K562 (cell line): ENCODE measurements around the gene SERPINF2. TPM values are rescaled to one million over a fixed set of nuclear protein-coding genes. Genes with fewer than 3 reads are reported as not detected.

Experiments used
- ATF6 ChIP-seq: sonication (generic); formaldehyde crosslinking; IDR thresholded peaks from 2 replicates; pipeline ENCODE4 v1.4.0; 2020; ENCODE audit warnings: mild to moderate bottlenecking, missing genetic modification reagents
- CBFA2T2 ChIP-seq: fragments of 450-650 bp; conservative IDR thresholded peaks from 2 replicates; pipeline ENCODE4 v1.6.1; 2017; ENCODE audit warnings: mild to moderate bottlenecking
- CBX5 ChIP-seq: IDR thresholded peaks from 2 replicates; pipeline ENCODE4 v1.6.1; 2014; ENCODE audit warnings: low read depth, borderline replicate concordance
- CHD4 ChIP-seq: fragments of 200-600 bp; sonication (generic); IDR thresholded peaks from 3 replicates; pipeline ENCODE4 v1.6.1; 2012; ENCODE audit warnings: low read depth, mild to moderate bottlenecking, mixed read lengths, low read length, inconsistent platforms; ENCODE audit not compliant: insufficient read depth, insufficient replicate concordance, poor library complexity, severe bottlenecking
- ETV5 ChIP-seq: sonication (generic); formaldehyde crosslinking; IDR thresholded peaks from 2 replicates; pipeline ENCODE4 v1.4.0; 2020; ENCODE audit warnings: low read depth, mild to moderate bottlenecking, missing genetic modification reagents
- FOXP1 ChIP-seq: sonication (generic); formaldehyde crosslinking; IDR thresholded peaks from 2 replicates; pipeline ENCODE4 v1.8.0; 2022; ENCODE audit warnings: mild to moderate bottlenecking, missing genetic modification reagents
- KHSRP ChIP-seq: fragments of 450-650 bp; IDR thresholded peaks from 2 replicates; pipeline ENCODE4 v1.6.1; 2017
- NCOA2 ChIP-seq, 2 experiments: fragments of 450-650 bp; IDR thresholded peaks; 2 replicates each; pipeline ENCODE4 v1.6.1; 2018; ENCODE audit warnings: mild to moderate bottlenecking in 2 of 2, moderate library complexity in 1 of 2; ENCODE audit not compliant: partially characterized antibody in 2 of 2
- POLR2AphosphoS2 ChIP-seq: IDR thresholded peaks from 2 replicates; pipeline ENCODE4 v1.6.1; 2012; ENCODE audit warnings: low read length, improper control_type of control experiment
- RNF2 ChIP-seq: sonication (generic); IDR thresholded peaks from 2 replicates; pipeline ENCODE4 v1.6.1; 2016
- SUPT5H ChIP-seq: fragments of 450-650 bp; IDR thresholded peaks from 2 replicates; pipeline ENCODE4 v1.6.1; 2016
- TEAD1 ChIP-seq, 2 experiments: fragments of 450-650 bp in 1 of 2; sonication (generic) in 1 of 2; formaldehyde crosslinking; IDR thresholded peaks; 2 replicates each; pipeline versions ENCODE4 v1.4.0 to v1.8.0; 2020 to 2022; ENCODE audit warnings: mild to moderate bottlenecking in 2 of 2, missing genetic modification reagents in 1 of 2
- ZBTB40 ChIP-seq, 2 experiments: fragments of 450-650 bp in 1 of 2; sonication (generic) in 1 of 2; formaldehyde crosslinking in 1 of 2; IDR thresholded peaks; 2 replicates each; pipeline versions ENCODE4 v1.7.1 to v1.9.0; 2016 to 2022; ENCODE audit warnings: inconsistent platforms in 1 of 2, mild to moderate bottlenecking in 1 of 2, missing genetic modification reagents in 1 of 2
- ZNF324 ChIP-seq: fragments of 250-450 bp; sonication (Bioruptor Pico); IDR thresholded peaks from 2 replicates; pipeline ENCODE4 v1.4.0; 2020; ENCODE audit warnings: mild to moderate bottlenecking
- ZSCAN32 ChIP-seq: fragments of 450-650 bp; formaldehyde crosslinking; IDR thresholded peaks from 2 replicates; pipeline ENCODE4 v1.4.0; 2020; ENCODE audit warnings: mild to moderate bottlenecking, moderate library complexity
- polyA plus RNA-seq, 8 experiments: library from polyadenylated mRNA; depleted of rRNA in 4 of 8; stranded (reverse) in 5 of 8; unstranded in 3 of 8; fragments of >200 nt; fragmentation: Nextera tagmentation in 2 of 8; fragmentation: Illumina TruSeq in 1 of 8; extraction: Ambion mirVana in 2 of 8; extraction: Trizol in 1 of 8; gene quantifications; 2 replicates each; pipeline versions ENCODE4 v1.2.1 to v1.2.3, GENCODE V29; 2011 to 2014; ENCODE audit warnings: inconsistent platforms in 1 of 8, missing spikeins in 1 of 8
- total RNA-seq, 7 experiments: library from RNA; depleted of rRNA in 6 of 7; stranded (reverse); fragments of >200 nt in 6 of 7; fragmentation: Illumina TruSeq in 2 of 7; extraction: Trizol in 2 of 7; gene quantifications; 2 replicates each; pipeline versions ENCODE4 v1.2.1 to v1.2.3, GENCODE V29; 2011 to 2021; ENCODE audit warnings: low replicate concordance in 1 of 7
- TF ChIP-seq, protein P1 (sequence below): sonication (generic); formaldehyde crosslinking; IDR thresholded peaks from 2 replicates; pipeline ENCODE4 v1.9.0; 2022; ENCODE audit warnings: mild to moderate bottlenecking, missing genetic modification reagents

Gene SERPINF2
- total and polyA plus RNA-seq, 9 of the 15 experiments (the other 6 are each of a cell fraction or from before 2014, with no cell fraction given), result 0.22 TPM; not detected in 8

DNA sequence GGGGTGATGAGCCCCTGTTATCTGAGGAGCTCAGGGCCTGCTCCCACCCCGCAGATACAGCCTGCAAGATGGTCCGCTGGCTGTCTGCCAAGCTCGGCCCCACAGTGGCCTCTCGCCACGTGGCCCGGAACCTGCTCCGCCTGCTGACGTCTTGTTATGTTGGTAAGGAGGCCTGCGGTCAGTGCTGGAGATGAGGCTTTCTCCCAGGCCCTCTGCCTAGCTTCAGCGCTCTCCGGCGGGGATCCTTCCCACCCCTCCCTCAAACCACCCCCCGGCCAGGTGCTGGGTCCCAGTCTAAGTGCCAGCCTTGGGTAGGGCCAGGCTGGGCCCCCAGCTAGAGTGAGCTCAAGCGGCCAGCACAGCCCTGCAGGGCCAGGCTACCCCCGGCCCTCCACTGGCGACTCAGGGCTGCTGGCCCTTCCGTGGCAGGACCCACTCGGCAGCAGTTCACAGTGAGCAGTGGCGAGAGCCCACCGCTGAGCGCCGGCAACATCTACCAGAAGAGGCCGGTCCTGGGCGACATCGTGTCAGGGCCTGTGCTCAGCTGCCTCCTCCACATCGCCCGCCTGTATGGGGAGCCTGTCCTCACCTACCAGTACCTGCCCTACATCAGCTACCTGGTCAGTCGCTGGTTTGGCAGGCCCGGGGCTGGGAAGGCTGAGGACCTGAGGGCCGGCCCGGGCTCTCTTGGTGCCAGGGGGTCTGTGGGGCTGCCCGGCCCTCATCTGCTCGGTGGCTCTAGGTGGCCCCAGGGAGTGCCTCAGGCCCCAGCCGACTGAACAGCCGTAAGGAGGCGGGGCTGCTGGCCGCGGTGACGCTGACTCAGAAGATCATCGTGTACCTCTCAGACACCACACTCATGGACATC is 12.1 kb upstream of the SERPINF2 start (continued):
- TF ChIP-seq ZBTB40 (IDR thresholded peaks at IDR 0.05) (no peak), ZBTB40 (CRISPR knock-in tag; IDR thresholded peaks at IDR 0.05) (no peak), CBX5 (no peak), FOXP1 (CRISPR knock-in tag) (peak; percentile 84; the same call in 1 of the 2 replicates), SUPT5H (peak; percentile 38; the same call in 1 of the 2 replicates), ETV5 (CRISPR knock-in tag) (peak; percentile 74), ZSCAN32 (CRISPR knock-in tag) (no peak), ATF6 (no peak), CHD4 (no peak), POLR2AphosphoS2 (no peak), RNF2 (peak; percentile 51; the same call in 1 of the 2 replicates), ZNF324 (no peak), TEAD1 (CRISPR knock-in tag; IDR thresholded peaks at IDR 0.05) (0 out of 4 replicates have a peak, but pooled peaks have one; percentile 2 to 37), NCOA2 (IDR thresholded peaks at IDR 0.05; ENCODE audit: partially characterized antibody in 2 of 2) (no peak), CBFA2T2 (peak; percentile 82), KHSRP (no peak)
- TF ChIP-seq, protein P1, sequence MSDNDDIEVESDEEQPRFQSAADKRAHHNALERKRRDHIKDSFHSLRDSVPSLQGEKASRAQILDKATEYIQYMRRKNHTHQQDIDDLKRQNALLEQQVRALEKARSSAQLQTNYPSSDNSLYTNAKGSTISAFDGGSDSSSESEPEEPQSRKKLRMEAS (CRISPR knock-in tag), result peak; percentile 100
